Pulmonary artery endothelial cell (primary cell): Measurements from ENCODE around the gene TRIO. TPM values are rescaled to one million over a fixed set of nuclear protein-coding genes. Genes with fewer than 3 reads are reported as not detected.

Experiments
- DNase-seq: peaks from one replicate; pipeline ENCODE4 v3.0.0-alpha.2; 2011; ENCODE audit warnings: low read depth, low spot score
- total RNA-seq: library from RNA; depleted of rRNA; stranded (reverse); fragments of >200 nt; gene quantifications from 2 replicates; pipeline ENCODE4 v1.2.3, GENCODE V29; 2014

TRIO gene
- total RNA-seq, 1 donor from 2014 or later, result 144 TPM

DNA sequence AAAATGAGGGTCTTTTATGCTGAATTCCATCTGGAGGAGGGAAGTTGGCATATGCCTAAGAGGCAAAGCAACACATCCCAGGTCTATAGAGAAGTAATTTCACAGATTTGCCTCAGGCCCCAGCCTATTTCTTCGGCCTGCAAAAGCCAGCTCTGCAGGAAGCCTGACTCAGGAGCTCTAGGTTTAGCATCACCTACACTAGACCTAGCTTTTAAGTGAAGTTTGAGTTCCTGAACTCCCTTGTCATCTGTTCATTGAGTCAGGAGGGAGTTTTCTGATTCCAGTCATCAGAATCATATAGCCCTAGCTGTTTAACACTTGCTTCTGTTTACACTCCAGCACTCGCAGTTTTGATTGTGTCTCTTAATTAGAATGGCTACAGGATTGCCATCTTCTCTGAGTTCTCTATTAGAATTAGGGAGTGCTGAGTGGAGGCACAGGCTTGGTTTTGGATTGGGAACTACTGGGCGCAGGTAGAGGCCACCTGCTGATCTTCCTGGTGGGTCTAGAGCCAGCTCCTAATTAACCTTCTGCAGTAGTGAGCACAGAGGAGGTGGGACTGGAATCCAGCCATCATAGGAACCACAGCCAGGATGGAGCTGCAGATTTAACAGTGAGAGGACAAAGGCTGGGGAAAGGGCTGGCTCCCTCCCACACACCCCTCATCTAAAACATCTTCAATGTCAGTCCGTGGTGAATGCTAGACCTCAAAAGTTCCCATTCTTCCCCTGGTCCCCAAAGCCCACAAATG is 179.5 kb downstream of the TRIO start:
- DNase-seq, result no peak

DNA sequence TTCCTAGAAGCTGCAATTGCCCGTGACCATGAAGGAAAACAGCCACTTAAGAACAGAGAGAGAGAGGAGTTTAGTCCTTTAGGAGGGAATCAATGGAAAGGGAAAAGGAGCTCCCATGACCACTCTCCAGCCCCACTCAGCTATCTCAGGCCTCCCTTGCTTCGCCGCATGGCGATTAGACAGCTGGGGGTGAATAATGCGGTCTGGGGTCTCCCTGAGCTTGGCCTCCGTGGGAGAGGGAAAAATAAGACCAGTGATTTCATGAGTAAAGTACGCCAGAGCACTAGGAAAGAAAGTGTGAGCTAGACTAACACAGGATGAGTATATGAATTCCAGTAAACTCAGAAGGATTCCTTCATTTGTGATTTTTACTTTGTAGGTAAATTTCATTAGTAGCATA is 180.3 kb downstream of the TRIO start:
- DNase-seq, result no peak

DNA sequence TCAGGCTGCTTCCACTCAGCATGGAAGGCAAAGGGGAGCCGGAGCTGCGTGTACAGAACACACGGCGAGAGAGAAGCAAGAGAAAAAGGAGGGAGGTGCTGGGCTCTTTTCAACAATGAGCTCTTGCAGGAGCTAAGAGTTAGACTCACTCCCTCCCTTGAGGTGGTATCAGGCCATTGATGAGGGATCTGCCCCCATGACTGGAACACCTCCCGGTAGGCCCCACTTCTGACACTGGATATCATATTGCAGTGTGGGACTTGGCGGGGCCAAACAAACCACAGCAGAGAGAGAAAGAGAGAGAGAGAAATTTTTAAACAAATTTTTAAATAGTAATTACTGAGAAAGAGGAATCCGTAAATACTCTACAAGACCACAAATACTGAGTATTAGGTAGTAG is 182.2 kb downstream of the TRIO start:
- no peak for DNase-seq

DNA sequence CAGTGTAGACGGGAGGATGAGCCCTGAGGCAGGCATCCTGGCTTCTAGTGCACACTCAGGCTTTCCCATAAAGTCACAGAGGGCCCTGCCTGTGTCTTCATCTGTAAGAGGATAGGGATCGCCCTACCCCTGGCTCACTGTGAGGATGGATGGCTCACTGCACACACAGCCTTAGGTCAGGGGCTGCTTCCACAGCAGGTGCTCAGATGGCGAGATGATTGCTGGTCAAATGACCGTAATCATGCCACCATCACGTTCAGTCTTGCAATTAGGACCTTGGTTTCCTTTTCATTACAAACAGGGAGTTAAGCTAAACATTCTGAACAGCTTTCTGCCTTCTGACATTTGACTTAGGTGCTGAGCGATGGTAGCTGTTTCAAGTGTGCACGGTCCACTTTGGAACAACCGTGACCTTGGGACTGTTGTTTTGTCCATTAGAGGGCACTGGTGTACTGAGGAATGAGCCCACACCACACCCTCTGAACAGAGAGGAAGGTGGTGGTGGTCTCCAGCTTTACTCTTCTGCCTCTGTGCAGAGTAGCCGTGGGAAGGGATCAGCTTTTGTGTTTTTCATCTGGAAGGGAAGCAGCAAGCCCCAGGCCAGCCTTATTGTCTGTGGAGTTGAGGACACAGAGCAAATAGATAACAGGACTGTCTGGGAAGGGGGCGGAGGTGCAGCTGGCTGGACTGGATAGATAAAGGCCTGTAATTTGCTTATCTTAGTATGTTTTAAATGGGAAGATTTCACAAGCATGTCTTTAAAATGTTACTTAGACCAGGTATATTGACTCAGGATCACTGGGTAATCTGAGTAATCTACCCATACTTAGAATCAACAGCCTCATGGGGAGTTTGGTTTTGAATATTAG is 183.1 kb downstream of the TRIO start:
- no peak for DNase-seq

- no peak for DNase-seq
Measured at GRCh38 chr5:14327624-14328023, 184.5 kb downstream of the TRIO start.

DNA sequence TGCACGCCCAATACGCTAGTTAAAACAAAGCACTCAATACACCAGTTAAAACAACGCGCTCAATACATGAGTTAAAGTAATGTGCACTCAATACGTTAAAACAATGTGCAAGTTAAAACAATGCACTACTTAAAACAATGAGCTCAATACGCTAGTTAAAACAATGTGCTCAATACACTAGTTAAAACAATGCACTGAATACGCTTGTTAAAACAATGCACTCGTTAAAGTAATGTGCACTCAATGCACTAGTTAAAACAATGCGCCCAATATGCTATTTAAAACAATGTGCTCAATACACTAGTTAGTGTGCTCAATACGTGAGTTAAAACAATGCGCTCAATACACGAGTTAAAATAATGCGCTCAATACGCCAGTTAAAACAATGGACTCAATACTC is 185.0 kb downstream of the TRIO start:
- no peak for DNase-seq

- DNase-seq, result no peak
Measured at GRCh38 chr5:14330291-14330690, 187.1 kb downstream of the TRIO start.

DNA sequence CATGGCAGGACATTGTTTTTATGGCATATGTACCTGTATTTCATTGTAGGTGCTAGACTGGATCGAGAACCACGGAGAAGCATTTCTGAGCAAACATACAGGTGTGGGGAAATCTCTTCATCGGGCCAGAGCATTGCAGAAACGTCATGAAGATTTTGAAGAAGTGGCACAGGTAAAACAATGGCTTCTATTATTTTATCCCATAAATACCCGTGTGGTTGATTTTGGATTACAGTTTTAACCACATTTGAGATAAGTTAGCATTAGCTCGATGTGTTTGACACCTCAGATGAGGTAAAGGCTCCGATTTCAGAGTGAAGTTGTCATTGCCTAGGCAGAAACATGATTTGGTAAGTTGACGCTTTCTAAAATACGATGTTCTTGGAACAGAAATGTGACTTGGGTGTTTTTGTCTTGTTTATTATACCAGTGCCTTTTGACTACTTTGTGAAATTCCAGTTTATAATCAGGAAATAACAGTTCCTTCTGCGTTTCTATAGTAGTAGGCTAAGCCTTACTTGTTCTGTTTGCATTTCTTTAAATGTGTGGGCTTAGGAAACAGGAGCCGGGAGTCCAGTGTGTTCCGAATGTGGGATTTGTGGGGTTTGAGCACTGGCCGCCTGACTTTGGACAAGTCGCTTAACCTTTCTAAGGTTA is 187.7 kb downstream of the TRIO start:
- no peak for DNase-seq

GRCh38 chr5:14331386-14331781 is 188.2 kb downstream of the TRIO start:
- no peak for DNase-seq

- DNase-seq, result no peak
Measured at GRCh38 chr5:14332038-14332631, 189.0 kb downstream of the TRIO start.

- no peak for DNase-seq
Measured at GRCh38 chr5:14332746-14333145, 189.6 kb downstream of the TRIO start.

DNA sequence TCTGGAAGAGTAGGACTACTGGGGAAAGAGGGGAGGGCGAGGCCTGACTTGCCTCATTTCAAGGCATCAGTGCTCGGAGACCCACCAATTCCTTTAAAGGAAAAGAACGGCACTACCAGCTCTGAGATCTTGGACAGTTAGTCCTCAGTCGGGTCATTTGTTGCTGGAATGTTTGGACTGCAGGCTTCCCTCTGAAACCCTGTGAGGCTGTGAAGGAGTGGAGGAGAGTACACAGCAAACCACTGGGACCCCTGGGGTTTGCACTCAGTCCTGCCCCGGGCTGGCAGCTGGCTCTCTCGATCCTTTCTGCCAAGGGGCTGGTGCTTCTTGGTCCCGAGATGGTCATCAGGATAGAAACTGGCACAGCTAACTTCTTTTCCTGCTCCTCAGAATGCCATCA is 194.5 kb downstream of the TRIO start:
- no peak for DNase-seq

GRCh38 chr5:14339468-14339867 is 196.3 kb downstream of the TRIO start:
- DNase-seq, result no peak

GRCh38 chr5:14341571-14342230 is 198.6 kb downstream of the TRIO start:
- no peak for DNase-seq

- DNase-seq, result peak; percentile 20
Measured at GRCh38 chr5:14342306-14342705, 199.2 kb downstream of the TRIO start.

- DNase-seq, result no peak
Measured at GRCh38 chr5:14343376-14343775, 200.2 kb downstream of the TRIO start.

DNA sequence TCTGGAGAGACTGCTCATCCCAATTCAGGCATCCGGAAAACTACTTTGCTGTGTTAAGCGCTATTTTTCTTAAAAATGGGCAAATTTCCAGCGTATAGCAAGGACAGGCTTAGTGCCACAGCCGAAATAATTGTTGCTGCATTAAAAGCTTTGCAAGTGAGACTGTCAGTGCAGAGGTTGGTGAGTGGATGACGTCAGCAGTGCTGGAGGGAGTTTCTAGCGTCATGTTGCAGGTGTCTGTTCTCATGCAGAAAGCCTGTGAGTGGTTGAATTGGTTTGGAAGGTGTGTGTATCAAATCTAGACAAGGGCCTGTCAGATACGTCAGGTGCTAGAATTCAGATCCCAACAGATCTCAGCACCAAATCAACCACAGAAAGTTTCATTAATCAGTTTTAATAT is 204.4 kb downstream of the TRIO start:
- DNase-seq, result no peak

DNA sequence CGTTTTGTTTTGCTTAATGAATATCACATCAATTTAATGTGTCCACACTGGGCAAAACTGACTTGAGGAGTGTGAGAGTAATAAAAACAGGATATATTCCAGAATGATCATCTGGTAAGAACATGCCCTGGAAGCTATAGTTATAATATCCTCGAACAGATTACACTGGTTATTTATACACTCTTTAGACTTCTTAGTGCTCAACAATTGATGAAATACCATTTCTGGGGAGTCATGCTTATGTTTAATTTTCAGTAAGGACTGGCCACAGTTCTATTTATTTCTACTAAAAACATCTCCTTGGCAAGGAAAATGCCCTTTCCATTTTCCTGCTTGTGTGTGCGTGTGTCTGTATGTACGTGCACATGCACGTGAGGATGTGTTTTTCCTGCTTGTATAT is 205.0 kb downstream of the TRIO start:
- DNase-seq, result no peak

GRCh38 chr5:14349029-14349428 is 205.9 kb downstream of the TRIO start:
- DNase-seq, result no peak

DNA sequence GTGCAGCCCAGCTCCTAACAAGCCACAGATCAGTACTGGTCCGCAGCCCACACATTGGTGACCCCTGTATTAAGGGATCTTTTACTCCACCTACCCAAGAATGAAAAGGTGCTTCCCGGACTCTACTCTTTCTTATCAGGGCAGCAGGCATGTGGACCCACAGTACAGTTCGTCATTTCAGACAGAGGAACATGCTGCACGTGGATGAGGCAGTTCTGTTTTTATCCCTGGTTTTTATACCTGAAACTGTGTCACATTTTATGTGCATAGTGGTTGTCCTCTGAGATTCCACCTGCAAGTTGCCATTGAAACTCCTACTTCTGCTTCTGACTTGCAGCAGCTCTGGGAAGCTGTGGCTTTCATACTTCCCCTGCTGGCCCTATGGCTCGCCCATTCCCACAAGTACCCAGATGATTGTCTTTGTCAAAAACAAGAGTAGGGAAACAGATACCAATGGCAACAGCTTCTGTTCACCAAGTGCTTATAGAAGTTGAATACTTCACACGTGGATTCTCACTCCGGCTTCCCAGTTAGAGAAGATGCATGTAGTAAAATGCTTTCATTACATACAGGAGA is 208.0 kb downstream of the TRIO start:
- no peak for DNase-seq
